Measurements from ENCODE around the gene PRKCZ. TPM values are rescaled to one million over a fixed set of nuclear protein-coding genes. Genes with fewer than 3 reads are reported as not detected.

The PRKCZ gene
- total RNA-seq, 1 experiment from 2014 or later: 45.9 TPM

DNA sequence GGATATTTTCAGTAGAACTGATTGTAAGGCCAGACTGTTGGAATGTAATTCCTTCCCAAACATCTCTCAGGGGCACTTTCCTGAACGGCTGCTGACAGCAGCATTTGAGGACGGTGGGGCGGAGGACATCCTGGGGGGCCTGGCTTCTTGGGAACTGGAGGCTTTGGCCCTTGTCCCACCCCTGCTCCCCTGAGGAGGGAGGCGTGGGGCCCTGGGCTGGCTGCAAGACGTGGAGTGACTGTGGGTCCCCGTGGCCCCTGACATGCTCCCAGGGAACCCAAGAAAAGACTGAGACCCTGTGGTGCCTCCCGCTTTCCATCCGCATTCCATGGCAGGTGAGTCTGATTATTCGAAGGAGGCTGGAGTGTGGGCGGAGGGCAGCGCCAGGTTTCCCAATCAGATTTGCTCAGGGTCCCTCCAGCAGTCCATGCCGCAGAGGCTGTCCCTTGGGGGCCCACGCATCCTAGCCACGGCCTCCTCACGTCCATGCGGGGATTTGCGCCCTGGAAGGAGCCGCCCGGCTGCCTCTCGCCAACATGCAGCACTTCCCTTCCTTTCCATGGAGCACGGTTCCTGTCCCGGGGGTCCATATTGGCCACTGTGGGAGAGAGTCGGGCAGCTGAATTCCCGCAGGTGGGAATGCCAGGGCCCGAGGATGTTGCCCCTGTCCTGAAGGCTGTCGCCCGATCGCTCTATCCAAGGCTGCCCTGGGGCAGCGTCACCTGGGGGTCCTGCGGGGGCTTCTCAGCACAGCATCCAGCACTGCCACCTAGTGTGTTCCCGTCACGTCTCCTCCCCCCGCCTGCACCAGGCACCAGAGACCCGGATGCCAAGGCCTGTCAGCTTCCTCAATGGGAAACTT lies 75.4 kb downstream of the PRKCZ start:
- Histone ChIP-seq H3K27me3 (replicated peaks; ENCODE audit: control insufficient read depth, insufficient read depth, low read length) (no peaks in the 10 kb centered on the region), H3K36me3 (ENCODE audit: control insufficient read depth, insufficient read depth, low read length) (no peaks in the 10 kb centered on the region), H3K9me3 (no peaks in the 10 kb centered on the region), H3K4me3 (ENCODE audit: low read depth, low read length) (no peak overlapping the region), H3K4me1 (no peaks in the 10 kb centered on the region)
- Mint-ChIP-seq H3K4me3 (ENCODE audit: unreplicated experiment) (no peak overlapping the region), H3K4me1 (ENCODE audit: low read depth, unreplicated experiment) (no peaks in the 10 kb centered on the region), H3K36me3 (ENCODE audit: insufficient read depth, unreplicated experiment) (peaks cover 5% of the 10 kb centered on the region), H3K9me3 (ENCODE audit: unreplicated experiment) (peaks cover 14% of the 10 kb centered on the region), H3K27ac (ENCODE audit: unreplicated experiment) (no peak overlapping the region), H3K27me3 (ENCODE audit: insufficient read depth, unreplicated experiment) (no peaks in the 10 kb centered on the region)
- CTCF ChIA-PET: no interaction called here
- intact Hi-C loops (cut with micrococcal nuclease; ENCODE audit: unreplicated experiment): no loop called here
- TF ChIP-seq, protein P1, sequence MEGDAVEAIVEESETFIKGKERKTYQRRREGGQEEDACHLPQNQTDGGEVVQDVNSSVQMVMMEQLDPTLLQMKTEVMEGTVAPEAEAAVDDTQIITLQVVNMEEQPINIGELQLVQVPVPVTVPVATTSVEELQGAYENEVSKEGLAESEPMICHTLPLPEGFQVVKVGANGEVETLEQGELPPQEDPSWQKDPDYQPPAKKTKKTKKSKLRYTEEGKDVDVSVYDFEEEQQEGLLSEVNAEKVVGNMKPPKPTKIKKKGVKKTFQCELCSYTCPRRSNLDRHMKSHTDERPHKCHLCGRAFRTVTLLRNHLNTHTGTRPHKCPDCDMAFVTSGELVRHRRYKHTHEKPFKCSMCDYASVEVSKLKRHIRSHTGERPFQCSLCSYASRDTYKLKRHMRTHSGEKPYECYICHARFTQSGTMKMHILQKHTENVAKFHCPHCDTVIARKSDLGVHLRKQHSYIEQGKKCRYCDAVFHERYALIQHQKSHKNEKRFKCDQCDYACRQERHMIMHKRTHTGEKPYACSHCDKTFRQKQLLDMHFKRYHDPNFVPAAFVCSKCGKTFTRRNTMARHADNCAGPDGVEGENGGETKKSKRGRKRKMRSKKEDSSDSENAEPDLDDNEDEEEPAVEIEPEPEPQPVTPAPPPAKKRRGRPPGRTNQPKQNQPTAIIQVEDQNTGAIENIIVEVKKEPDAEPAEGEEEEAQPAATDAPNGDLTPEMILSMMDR (IDR thresholded peaks at IDR 0.05; ENCODE audit: insufficient read depth in 1 of 2, low read depth in 1 of 2, low read length in 1 of 2, severe bottlenecking in 1 of 2, unreplicated experiment in 1 of 2): no peak
- BruUV-seq (replicated peaks): no TSS peak
- POLR2A ChIA-PET: no interaction called here
- peak in 1 of 2 experiments; percentile 19 for DNase-seq

DNA sequence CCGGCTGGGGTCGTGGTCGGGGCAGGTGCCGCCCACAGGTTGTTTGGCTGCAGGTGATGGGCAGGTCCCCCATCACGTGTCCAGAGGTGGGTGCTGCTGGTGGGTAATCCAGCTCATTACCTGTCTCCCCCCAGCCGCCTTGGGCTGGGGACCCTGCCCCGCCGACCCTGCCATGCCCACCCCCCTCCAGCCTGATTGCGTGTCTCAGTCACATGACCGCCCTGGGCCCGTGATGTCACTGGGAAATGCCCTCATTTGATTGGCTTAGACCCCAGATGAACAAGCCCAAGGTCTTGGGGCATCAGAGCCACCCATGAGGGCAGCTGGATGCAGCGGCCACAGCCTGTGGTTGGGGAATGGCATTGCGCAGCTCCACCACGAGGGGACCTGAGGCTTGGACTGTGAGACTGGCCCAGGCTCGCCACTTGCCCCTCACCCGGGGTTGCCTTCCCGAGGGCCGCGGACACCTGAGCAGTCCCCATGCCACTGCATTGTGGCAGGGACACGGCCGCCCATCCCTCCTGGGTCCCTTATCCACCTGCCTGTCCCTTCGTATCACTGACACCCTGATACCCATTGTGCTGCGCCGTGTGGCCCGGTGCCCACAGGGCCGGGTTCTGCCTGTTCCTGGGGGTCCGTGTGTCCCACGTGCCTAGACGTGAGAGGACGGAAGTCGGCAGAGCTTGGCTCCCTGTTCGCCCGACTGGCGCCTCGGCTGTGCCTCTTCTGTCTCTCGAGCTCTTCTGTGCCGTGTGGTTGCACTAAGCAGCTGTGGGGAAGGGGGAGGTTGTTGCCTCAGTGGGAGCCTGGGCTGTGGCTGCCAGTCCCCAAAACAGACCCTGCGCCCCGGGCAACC lies 76.3 kb downstream of the PRKCZ start:
- no peak overlapping the region for H3K4me3 ChIP-seq (ENCODE audit: low read depth, low read length)
- no peak overlapping the region for H3K4me3 Mint-ChIP-seq (ENCODE audit: unreplicated experiment)
- H3K27me3 Mint-ChIP-seq (ENCODE audit: insufficient read depth, unreplicated experiment): no peaks in the 10 kb centered on the region
- no TSS peak for BruUV-seq (replicated peaks)
- H3K9me3 Mint-ChIP-seq (ENCODE audit: unreplicated experiment): peaks cover 7% of the 10 kb centered on the region
- H3K4me1 Mint-ChIP-seq (ENCODE audit: low read depth, unreplicated experiment): no peaks in the 10 kb centered on the region
- no peaks in the 10 kb centered on the region for H3K4me1 ChIP-seq
- DNase-seq: no peak
- H3K27ac Mint-ChIP-seq (ENCODE audit: unreplicated experiment): no peak overlapping the region
- no peaks in the 10 kb centered on the region for H3K27me3 ChIP-seq (replicated peaks; ENCODE audit: control insufficient read depth, insufficient read depth, low read length)
- no peaks in the 10 kb centered on the region for H3K9me3 ChIP-seq
- no peaks in the 10 kb centered on the region for H3K36me3 Mint-ChIP-seq (ENCODE audit: insufficient read depth, unreplicated experiment)
- ChIA-PET CTCF (no interaction called here), POLR2A (no interaction called here)
- TF ChIP-seq, protein P1 (IDR thresholded peaks at IDR 0.05; ENCODE audit: insufficient read depth in 1 of 2, low read depth in 1 of 2, low read length in 1 of 2, severe bottlenecking in 1 of 2, unreplicated experiment in 1 of 2): no peak
- intact Hi-C loops (cut with micrococcal nuclease; ENCODE audit: unreplicated experiment): no loop called here
- no peaks in the 10 kb centered on the region for H3K36me3 ChIP-seq (ENCODE audit: control insufficient read depth, insufficient read depth, low read length)
